OCI-LY1 (cell line): ENCODE measurements around the gene ARPC2.

Source experiments
- H2AFZ ChIP-seq: fragments of 200-600 bp; sonication (generic), shearing (Covaris generic); 2 replicates; pipeline ENCODE4 v1.6.0; 2014; ENCODE audit warnings: antibody characterized with exemption, mild to moderate bottlenecking, low read length
- H3F3A ChIP-seq: fragments of 200-600 bp; sonication (generic), shearing (Covaris generic); 2 replicates; pipeline ENCODE4 v1.6.0; 2014; ENCODE audit warnings: mild to moderate bottlenecking, antibody characterized with exemption, low read length, moderate library complexity; ENCODE audit not compliant: insufficient read depth
- H3K27ac ChIP-seq: fragments of 200-600 bp; sonication (generic); 2 replicates; pipeline ENCODE4 v1.5.1; 2014; ENCODE audit warnings: low read length, mixed run types, mild to moderate bottlenecking, low read depth; ENCODE audit not compliant: poor library complexity, severe bottlenecking
- H3K27me3 ChIP-seq: fragments of 200-600 bp; sonication (generic); 2 replicates; pipeline ENCODE4 v1.6.0; 2014; ENCODE audit warnings: antibody characterized with exemption, mild to moderate bottlenecking, low read length, moderate library complexity; ENCODE audit not compliant: insufficient read depth
- H3K36me3 ChIP-seq: fragments of 200-600 bp; sonication (generic); 2 replicates; pipeline ENCODE4 v1.6.1; 2014; ENCODE audit warnings: mild to moderate bottlenecking, antibody characterized with exemption, low read length, moderate library complexity, mixed read lengths; ENCODE audit not compliant: insufficient read depth
- H3K4me1 ChIP-seq: fragments of 200-600 bp; sonication (generic); 2 replicates; pipeline ENCODE4 v1.5.1; 2014; ENCODE audit warnings: mild to moderate bottlenecking, low read length, moderate library complexity; ENCODE audit not compliant: insufficient read depth, severe bottlenecking
- H3K4me2 ChIP-seq: fragments of 200-600 bp; sonication (generic), shearing (Covaris generic); 2 replicates; pipeline ENCODE4 v1.6.1; 2014; ENCODE audit warnings: low read length
- H3K4me3 ChIP-seq: fragments of 200-600 bp; sonication (generic); 2 replicates; pipeline ENCODE4 v1.5.1; 2014; ENCODE audit warnings: low read length, low read depth, mild to moderate bottlenecking, mixed read lengths; ENCODE audit not compliant: poor library complexity, severe bottlenecking
- H3K79me2 ChIP-seq: fragments of 200-600 bp; shearing (Covaris generic); 2 replicates; pipeline ENCODE4 v1.6.1; 2016; ENCODE audit warnings: mixed run types, low read length, mixed read lengths; ENCODE audit not compliant: insufficient read depth
- H3K9ac ChIP-seq: fragments of 200-600 bp; sonication (generic), shearing (Covaris generic); 2 replicates; pipeline ENCODE4 v1.6.1; 2014; ENCODE audit warnings: mild to moderate bottlenecking, low read length, mixed read lengths
- H3K9me2 ChIP-seq: fragments of 200-600 bp; sonication (generic), shearing (Covaris generic); 2 replicates; pipeline ENCODE4 v1.6.1; 2014; ENCODE audit warnings: low read depth, mild to moderate bottlenecking, low read length, mixed read lengths
- H3K9me3 ChIP-seq: fragments of 200-600 bp; shearing (Covaris generic); 2 replicates; pipeline ENCODE4 v1.6.1; 2014; ENCODE audit warnings: low read length, mixed read lengths
- H4K20me1 ChIP-seq: fragments of 200-600 bp; sonication (generic), shearing (Covaris generic); 2 replicates; pipeline ENCODE4 v1.6.0; 2016; ENCODE audit warnings: mild to moderate bottlenecking, low read length; ENCODE audit not compliant: insufficient read depth
- EZH2 ChIP-seq: fragments of 200-600 bp; sonication (generic), shearing (Covaris generic); IDR thresholded peaks from 2 replicates; pipeline ENCODE4 v1.8.0; 2017; ENCODE audit warnings: borderline replicate concordance, mixed run types, mild to moderate bottlenecking, antibody characterized with exemption, low read length, moderate library complexity, mixed read lengths
- TF ChIP-seq, protein P1 (sequence below): fragments of 200-600 bp; sonication (generic), shearing (Covaris generic); IDR thresholded peaks from 2 replicates; pipeline ENCODE4 v1.5.1; 2017; ENCODE audit warnings: mild to moderate bottlenecking, antibody characterized with exemption, low read length, moderate library complexity, mixed read lengths

The ARPC2 gene

DNA sequence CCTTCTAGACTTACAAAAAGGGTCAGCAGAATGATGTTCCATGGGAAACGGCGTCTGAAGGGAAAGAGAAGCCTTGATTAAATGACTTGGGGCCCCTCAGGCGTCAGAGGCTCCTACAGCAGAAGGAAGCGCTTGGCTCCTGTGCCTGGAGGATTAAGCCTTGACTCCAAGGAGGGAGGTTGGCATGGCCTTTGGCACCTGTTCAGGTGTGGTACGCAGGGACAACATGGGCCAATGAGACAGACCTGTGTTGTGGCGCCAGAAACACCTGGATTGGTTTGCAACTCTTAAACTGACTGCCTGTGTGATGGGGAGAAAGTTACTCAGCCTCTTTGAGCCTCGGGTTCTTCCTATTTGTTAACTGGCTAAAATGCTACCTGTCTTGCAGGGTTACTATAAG is 60.9 kb downstream of the ARPC2 start:
- H3K36me3 ChIP-seq: peaks cover 28% of the 10 kb centered on the region; the same call in 1 of the 2 replicates
- H3K9me2 ChIP-seq: no peaks in the 10 kb centered on the region
- H3K4me1 ChIP-seq: peaks cover 1% of the 10 kb centered on the region
- no peaks in the 10 kb centered on the region for H3F3A ChIP-seq
- no peaks in the 10 kb centered on the region for H3K9me3 ChIP-seq
- H2AFZ ChIP-seq: no peak overlapping the region
- H3K4me2 ChIP-seq: no peak overlapping the region
- no peak overlapping the region for H3K9ac ChIP-seq
- H3K27ac ChIP-seq: no peak overlapping the region
- no peak for TF ChIP-seq EZH2
- TF ChIP-seq, protein P1, sequence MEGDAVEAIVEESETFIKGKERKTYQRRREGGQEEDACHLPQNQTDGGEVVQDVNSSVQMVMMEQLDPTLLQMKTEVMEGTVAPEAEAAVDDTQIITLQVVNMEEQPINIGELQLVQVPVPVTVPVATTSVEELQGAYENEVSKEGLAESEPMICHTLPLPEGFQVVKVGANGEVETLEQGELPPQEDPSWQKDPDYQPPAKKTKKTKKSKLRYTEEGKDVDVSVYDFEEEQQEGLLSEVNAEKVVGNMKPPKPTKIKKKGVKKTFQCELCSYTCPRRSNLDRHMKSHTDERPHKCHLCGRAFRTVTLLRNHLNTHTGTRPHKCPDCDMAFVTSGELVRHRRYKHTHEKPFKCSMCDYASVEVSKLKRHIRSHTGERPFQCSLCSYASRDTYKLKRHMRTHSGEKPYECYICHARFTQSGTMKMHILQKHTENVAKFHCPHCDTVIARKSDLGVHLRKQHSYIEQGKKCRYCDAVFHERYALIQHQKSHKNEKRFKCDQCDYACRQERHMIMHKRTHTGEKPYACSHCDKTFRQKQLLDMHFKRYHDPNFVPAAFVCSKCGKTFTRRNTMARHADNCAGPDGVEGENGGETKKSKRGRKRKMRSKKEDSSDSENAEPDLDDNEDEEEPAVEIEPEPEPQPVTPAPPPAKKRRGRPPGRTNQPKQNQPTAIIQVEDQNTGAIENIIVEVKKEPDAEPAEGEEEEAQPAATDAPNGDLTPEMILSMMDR: no peak
- H3K27me3 ChIP-seq: no peaks in the 10 kb centered on the region
- no peaks in the 10 kb centered on the region for H4K20me1 ChIP-seq
- H3K4me3 ChIP-seq: no peak overlapping the region
- no peaks in the 10 kb centered on the region for H3K79me2 ChIP-seq

DNA sequence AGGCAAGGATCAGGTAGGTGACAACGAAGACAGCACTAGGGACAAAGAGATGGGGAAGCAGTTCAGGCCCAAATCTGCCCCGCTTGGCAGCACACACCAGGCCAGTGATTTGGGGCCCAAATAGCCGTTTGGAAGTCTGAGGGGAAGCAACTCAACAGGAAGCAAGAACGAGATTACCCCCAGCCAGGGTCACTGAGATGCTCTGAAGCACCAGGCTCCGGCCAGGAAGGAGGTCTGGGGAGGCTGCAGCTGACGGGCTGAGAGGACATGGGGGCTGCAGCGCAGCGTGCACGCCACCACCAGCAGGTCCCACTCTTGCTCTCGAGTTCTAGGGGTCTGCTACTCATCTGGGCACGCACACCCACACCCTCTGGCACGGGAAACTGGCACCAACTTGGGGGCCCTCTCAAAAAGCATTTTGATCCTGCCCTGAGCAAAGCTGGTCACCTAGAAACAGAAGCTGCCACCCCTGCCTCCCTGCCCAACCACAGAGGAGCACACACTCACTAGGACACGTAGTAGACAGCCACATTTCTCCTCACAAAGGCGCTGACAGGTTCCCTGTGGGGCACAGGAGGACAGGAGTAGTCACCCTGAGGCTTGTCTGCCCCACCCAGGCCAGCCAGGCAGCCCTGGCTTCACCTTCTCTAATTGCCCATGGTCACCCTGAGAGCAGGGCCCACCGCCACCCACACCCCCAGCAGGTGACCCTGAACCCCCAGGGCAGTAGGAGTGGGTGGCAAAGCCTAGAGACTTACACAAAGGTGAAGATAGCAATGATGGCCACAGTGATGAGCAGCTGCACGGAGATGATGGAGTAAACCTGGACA is 61.8 kb downstream of the ARPC2 start:
- no peaks in the 10 kb centered on the region for H3K9me3 ChIP-seq
- H4K20me1 ChIP-seq: no peaks in the 10 kb centered on the region
- no peaks in the 10 kb centered on the region for H3K9me2 ChIP-seq
- H3K27ac ChIP-seq: no peak overlapping the region
- H3K79me2 ChIP-seq: no peaks in the 10 kb centered on the region
- TF ChIP-seq EZH2: no peak
- TF ChIP-seq, protein P1: no peak
- no peaks in the 10 kb centered on the region for H3K4me1 ChIP-seq
- no peak overlapping the region for H3K4me3 ChIP-seq
- H3K9ac ChIP-seq: no peak overlapping the region
- H2AFZ ChIP-seq: no peak overlapping the region
- H3K36me3 ChIP-seq: peaks cover 26% of the 10 kb centered on the region; the same call in 1 of the 2 replicates
- H3K4me2 ChIP-seq: no peak overlapping the region
- H3F3A ChIP-seq: no peaks in the 10 kb centered on the region
- H3K27me3 ChIP-seq: no peaks in the 10 kb centered on the region

DNA sequence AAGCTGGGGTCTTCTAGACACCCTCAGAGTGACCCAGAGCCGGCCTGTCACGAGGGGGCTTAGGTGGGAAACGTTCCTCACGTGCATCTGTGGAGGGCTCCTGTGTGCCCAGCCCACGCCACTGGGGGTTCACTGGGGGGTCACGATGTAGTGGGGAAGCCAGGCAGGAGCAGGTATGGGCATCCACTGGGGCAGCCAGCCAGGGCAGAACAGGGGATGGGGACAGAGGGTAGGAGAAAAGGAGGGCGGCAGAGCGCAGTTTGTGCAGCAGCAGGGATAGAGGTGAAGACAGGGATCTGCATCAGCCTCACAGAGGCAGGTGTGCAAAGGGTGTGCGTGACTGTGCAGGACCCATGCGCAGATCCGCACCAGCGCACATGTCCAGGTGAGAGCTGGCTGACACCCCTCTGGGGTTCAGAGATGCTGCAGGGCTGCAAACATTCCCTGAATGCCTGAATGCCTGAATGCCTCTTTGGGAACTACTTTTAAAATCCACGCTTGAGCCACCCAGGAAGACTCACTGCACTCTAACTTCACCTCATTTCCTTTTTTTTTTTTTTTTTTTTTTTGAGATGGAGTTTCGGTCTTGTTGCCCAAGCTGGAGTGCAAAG is 63.4 kb downstream of the ARPC2 start:
- Histone ChIP-seq H3K27me3 (no peaks in the 10 kb centered on the region), H3K9me3 (no peaks in the 10 kb centered on the region), H3K4me2 (no peak overlapping the region), H4K20me1 (no peaks in the 10 kb centered on the region), H3K9me2 (no peaks in the 10 kb centered on the region), H3K4me3 (no peak overlapping the region), H3F3A (no peaks in the 10 kb centered on the region), H3K79me2 (no peaks in the 10 kb centered on the region), H3K27ac (no peak overlapping the region), H3K9ac (no peak overlapping the region), H3K36me3 (peaks cover 9% of the 10 kb centered on the region; the same call in 1 of the 2 replicates), H3K4me1 (no peaks in the 10 kb centered on the region), H2AFZ (no peak overlapping the region)
- TF ChIP-seq, protein P1: no peak
- TF ChIP-seq EZH2: no peak
